SKM-1 (cell line): ENCODE results near the gene MAN2C1.
"Not testable (repeated sequence)": the region's sequence is repeated elsewhere in the genome, so short reads cannot be mapped to it uniquely, and the experiment has no call there.

Source experiments
- DNase-seq: peaks from one replicate; lab custom pipeline; 2025; ENCODE audit not compliant: unreplicated experiment; lab: John Stamatoyannopoulos, UW

Gene MAN2C1

GRCh38 chr15:75361361-75361988 lies 6.9 kb downstream of the MAN2C1 start:
- DNase-seq, result no peak

- no peak for DNase-seq
These were observed 7.6 kb downstream of the MAN2C1 start for GRCh38 chr15:75360856-75361255.

- no peak for DNase-seq
These were observed 8.0 kb downstream of the MAN2C1 start for GRCh38 chr15:75360391-75360790.

- DNase-seq, result no peak
These were observed 8.7 kb downstream of the MAN2C1 start for GRCh38 chr15:75359537-75360250.

GRCh38 chr15:75358771-75359536 lies 9.5 kb downstream of the MAN2C1 start:
- no peak for DNase-seq

- no peak for DNase-seq
These were observed 10.3 kb downstream of the MAN2C1 start for GRCh38 chr15:75357976-75358673.

- no peak for DNase-seq
These were observed 11.9 kb downstream of the MAN2C1 start for GRCh38 chr15:75356517-75356916.

GRCh38 chr15:75356006-75356405 lies 12.4 kb downstream of the MAN2C1 start:
- no peak for DNase-seq

GRCh38 chr15:75355369-75355768 lies 13.0 kb downstream of the MAN2C1 start:
- no peak for DNase-seq

GRCh38 chr15:75354454-75354853 lies 14.0 kb downstream of the MAN2C1 start:
- DNase-seq, result no peak

GRCh38 chr15:75353604-75354003 lies 14.8 kb downstream of the MAN2C1 start:
- no peak for DNase-seq

GRCh38 chr15:75352186-75353080 lies 16.0 kb downstream of the MAN2C1 start:
- no peak for DNase-seq

GRCh38 chr15:75350601-75351361 lies 17.6 kb downstream of the MAN2C1 start:
- no peak for DNase-seq

- peak; percentile 57 for DNase-seq
These were observed 18.4 kb downstream of the MAN2C1 start for GRCh38 chr15:75349851-75350588.

GRCh38 chr15:75349351-75349669 lies 19.1 kb downstream of the MAN2C1 start:
- not testable (repeated sequence) for DNase-seq

GRCh38 chr15:75348562-75349350 lies 19.7 kb downstream of the MAN2C1 start:
- DNase-seq, result no peak

- no peak for DNase-seq
These were observed 20.3 kb downstream of the MAN2C1 start for GRCh38 chr15:75348034-75348561.
